GM19468 (cell line): Measurements from ENCODE around the gene MT1A.
"Not testable (repeated sequence)": the region's sequence is repeated elsewhere in the genome, so short reads cannot be mapped to it uniquely, and the experiment has no call there.

Experiments used
- ATAC-seq: cut with Tn5 transposase; IDR thresholded peaks from one replicate; pipeline ENCODE4 v1.9.1; 2021; ENCODE audit warnings: mild to moderate bottlenecking, moderate library complexity, moderate number of reproducible peaks; ENCODE audit not compliant: unreplicated experiment; ENCODE audit errors: extremely low read depth

Gene MT1A

GRCh38 chr16:56672171-56672570, 33.7 kb downstream of the MT1A start:
- ATAC-seq = not testable (repeated sequence)

- no peak for ATAC-seq
Observed at GRCh38 chr16:56672761-56673536, 34.5 kb downstream of the MT1A start.

GRCh38 chr16:56673921-56674320, 35.5 kb downstream of the MT1A start:
- ATAC-seq = no peak

- not testable (repeated sequence) for ATAC-seq
Observed at GRCh38 chr16:56674570-56674969, 36.1 kb downstream of the MT1A start.

- ATAC-seq = no peak
Observed at GRCh38 chr16:56675685-56676210, 37.3 kb downstream of the MT1A start.

- ATAC-seq = no peak
Observed at GRCh38 chr16:56677474-56677873, 39.0 kb downstream of the MT1A start.

GRCh38 chr16:56679078-56679730, 40.7 kb downstream of the MT1A start:
- ATAC-seq = no peak

GRCh38 chr16:56679818-56680217, 41.4 kb downstream of the MT1A start:
- no peak for ATAC-seq

GRCh38 chr16:56681939-56682702, 43.7 kb downstream of the MT1A start, which contains the start of gene MT1X:
Gene MT1X (plus strand): TSS chr16:56682470. CDS start chr16:56682541, 71 bp downstream.
- peak; percentile 80 for ATAC-seq

GRCh38 chr16:56682703-56683397, 44.4 kb downstream of the MT1A start:
- no peak for ATAC-seq

GRCh38 chr16:56683424-56684172, 45.1 kb downstream of the MT1A start:
- ATAC-seq = no peak

- ATAC-seq = no peak
Observed at GRCh38 chr16:56684256-56684925, 45.9 kb downstream of the MT1A start.

GRCh38 chr16:56684926-56685590, 46.6 kb downstream of the MT1A start:
- no peak for ATAC-seq

GRCh38 chr16:56686758-56687157, 48.3 kb downstream of the MT1A start:
- ATAC-seq = no peak

- ATAC-seq = no peak
Observed at GRCh38 chr16:56688762-56689161, 50.3 kb downstream of the MT1A start.

- ATAC-seq = no peak
Observed at GRCh38 chr16:56689171-56689570, 50.7 kb downstream of the MT1A start.
